GM18526 (cell line): ENCODE measurements around the gene RNU2-1.
"Not testable (repeated sequence)": the region's sequence is repeated elsewhere in the genome, so short reads cannot be mapped to it uniquely, and the experiment has no call there.

Source experiments
- POLR2A ChIP-seq: IDR thresholded peaks from 3 replicates; pipeline ENCODE4 v1.6.1; 2011; ENCODE audit not compliant: insufficient read length; ENCODE audit errors: extremely low read depth

Gene RNU2-1

DNA sequence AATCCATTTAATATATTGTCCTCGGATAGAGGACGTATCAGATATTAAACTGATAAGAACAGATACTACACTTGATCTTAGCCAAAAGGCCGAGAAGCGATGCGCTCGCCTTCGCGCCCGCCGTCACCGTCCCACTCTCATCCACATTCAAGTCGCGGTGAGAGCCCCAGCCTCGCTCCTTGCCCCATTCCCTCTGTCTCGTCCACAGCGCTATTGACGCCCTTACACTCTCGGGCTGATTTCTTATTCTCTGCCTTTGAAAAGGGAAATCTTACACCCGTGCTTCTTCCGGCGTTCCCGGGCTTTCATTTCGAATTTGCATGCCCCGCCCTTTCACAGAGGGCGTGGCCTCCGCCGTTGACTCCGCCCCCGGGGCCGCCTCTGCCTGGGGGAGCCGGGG is at the start of gene RNU2-1:
TSS of gene RNU2-1 (minus strand) at position 101 of the 400 bp plus-strand sequence.
- not testable (repeated sequence) for TF ChIP-seq POLR2A

DNA sequence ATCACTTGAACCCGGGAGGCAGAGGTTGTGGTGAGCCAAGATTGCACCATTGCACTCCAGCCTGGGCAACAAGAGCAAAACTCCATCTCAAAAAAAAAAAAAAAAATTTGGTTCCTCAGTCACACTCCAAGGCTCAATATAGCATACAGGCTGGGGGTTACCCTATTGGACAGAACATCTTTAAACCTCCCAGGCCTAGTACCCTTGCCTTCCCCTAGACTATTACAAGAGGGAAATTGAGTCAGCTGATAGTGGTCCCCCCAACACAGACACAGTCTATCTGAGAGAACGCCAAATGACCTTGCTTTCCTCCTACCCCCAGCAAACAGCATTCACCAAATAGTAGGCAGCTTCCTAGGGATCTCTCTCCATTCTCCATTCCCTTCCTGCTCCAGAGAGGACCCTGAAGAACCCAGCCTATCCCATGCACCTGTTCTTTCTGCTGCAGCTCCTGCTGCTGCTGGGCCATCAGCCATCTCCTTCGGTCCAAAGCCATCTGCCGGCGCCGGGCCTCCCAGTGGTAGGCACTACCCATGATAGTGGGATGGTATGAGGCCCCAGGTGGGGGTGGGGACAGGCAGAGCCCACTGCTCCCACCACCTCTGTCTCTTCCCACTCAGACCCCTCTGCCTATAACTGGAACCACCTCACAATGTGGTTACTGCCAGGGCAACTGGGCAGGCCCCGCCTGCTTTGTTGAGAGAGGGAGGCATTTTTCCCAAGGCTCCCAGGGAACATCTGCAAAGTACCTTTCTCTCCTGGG is 5.6 kb downstream of the RNU2-1 start, which contains the start of gene CCDC200:
TSS of gene CCDC200 (minus strand) at position 604 of the 763 bp plus-strand sequence. CDS start at position 535, 69 bp downstream.
- TF ChIP-seq POLR2A = not testable (repeated sequence)

GRCh38 chr17:43226393-43226792 is 7.4 kb downstream of the RNU2-1 start:
- TF ChIP-seq POLR2A = no peak

DNA sequence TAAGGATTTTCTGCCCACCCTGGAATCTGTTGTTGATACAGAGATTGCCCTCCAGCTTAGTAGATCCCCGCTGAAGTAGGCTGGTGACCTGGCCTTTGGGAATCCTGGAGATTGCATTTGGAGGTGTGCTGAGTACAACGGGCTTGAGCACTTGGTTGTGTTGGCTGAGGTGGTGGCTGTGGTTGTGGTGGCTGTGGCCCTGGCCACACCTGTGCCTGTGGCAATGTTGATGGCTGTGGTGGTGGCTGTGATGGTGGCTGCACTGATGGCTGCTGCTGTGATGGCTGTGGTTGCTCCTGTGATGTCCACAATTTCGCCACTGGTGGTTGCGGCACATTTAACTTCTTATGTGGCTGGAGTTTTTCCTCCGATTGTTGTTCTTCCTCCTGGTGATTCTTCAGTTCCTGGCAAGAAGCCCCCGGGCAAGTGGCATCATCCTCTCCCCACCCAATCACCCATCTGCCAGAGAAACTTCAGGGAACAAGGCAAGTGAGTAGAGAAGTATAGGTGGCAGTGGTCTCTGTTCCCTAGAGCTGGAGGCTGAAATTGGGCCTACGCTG is 9.6 kb downstream of the RNU2-1 start:
- no peak for TF ChIP-seq POLR2A

GRCh38 chr17:43220511-43221125 is 13.2 kb downstream of the RNU2-1 start:
- TF ChIP-seq POLR2A = no peak

- no peak for TF ChIP-seq POLR2A
Observed at GRCh38 chr17:43219746-43220380, 13.9 kb downstream of the RNU2-1 start.

- no peak for TF ChIP-seq POLR2A
Observed at GRCh38 chr17:43219001-43219400, 14.8 kb downstream of the RNU2-1 start.

DNA sequence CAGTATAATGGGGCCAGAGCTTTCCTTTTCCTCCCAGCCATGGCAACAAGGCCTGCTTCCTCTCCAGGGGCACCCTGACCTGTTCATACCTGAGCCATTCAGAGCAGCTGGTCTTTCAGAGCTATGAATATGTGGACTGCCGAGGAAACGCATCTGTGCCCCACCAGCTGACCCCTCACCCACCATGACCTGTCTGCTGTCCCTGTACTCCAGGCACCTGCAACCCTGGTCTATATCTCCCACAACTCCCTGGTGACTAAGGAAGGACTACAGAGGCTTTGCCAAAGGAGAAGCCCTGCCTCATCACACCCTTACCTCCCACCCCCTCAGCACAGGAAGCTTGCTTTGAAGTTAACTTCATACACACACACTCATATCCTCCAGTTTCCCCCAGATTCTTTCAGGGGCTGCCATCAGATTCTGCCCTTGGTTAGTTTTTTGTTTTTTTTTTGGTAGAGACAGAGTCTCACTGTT is 16.1 kb downstream of the RNU2-1 start:
- no peak for TF ChIP-seq POLR2A

DNA sequence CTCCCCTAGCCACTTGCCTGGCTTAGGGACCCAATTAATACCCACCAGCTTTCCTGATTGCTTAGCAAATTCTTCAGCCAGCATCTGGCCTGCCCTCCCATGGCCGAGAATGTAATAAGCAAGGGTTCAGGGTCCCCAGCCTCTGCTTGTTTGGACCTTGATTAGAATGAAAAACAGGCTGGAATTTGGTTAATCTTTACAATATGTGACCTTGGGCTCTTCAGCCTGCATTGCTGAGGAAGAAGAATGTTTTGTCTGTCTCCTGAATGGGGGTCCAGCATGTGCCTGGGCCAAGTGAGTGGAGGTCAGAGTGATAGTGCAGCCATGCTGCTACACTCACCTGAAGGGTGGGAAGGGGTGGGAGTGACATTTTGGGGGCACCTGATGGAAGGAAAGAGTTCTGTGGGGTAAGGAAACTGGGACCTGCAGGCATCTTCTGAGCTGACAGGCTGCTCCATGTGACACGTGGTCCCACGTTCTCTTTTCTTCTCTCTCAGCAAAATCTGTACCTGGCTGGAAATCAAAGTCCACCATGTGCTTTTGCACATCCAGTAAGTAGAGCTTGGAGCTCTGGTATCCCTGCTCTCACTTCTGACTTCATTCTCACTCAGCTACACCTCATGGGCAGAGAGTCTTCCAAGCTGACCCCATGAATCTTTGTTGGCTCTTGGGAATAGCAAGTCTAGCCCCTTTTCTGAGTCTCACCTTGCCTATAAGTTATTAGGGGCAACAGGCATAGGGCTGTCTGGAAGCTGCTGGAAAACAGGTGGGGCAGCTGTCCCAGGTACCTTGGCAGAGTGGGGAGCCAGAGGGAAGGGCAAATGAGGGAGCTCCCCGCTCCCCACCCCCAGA is 16.8 kb downstream of the RNU2-1 start:
- TF ChIP-seq POLR2A = no peak

GRCh38 chr17:43216369-43216761 is 17.4 kb downstream of the RNU2-1 start:
- no peak for TF ChIP-seq POLR2A

GRCh38 chr17:43215341-43215740 is 18.4 kb downstream of the RNU2-1 start:
- TF ChIP-seq POLR2A = no peak

DNA sequence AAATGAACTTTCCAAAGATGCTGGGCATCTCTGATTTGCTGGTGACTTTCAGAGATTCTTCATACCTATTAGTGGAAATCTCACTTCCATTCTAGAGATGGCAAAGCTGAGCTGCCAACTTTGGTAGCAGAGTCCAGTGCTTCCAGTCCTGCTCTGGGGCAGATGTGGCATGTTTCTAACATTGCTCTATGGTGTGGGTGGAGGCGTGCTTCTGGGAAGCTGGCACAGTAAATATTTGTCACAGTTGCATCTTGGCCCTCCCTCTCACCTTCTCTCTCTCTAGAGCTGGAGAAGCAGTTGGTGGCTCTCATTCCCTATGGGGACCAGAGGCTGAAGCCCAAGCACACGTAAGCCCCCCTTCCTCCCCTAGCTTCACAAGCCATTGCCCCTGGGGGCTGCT is 20.2 kb downstream of the RNU2-1 start:
- no peak for TF ChIP-seq POLR2A

DNA sequence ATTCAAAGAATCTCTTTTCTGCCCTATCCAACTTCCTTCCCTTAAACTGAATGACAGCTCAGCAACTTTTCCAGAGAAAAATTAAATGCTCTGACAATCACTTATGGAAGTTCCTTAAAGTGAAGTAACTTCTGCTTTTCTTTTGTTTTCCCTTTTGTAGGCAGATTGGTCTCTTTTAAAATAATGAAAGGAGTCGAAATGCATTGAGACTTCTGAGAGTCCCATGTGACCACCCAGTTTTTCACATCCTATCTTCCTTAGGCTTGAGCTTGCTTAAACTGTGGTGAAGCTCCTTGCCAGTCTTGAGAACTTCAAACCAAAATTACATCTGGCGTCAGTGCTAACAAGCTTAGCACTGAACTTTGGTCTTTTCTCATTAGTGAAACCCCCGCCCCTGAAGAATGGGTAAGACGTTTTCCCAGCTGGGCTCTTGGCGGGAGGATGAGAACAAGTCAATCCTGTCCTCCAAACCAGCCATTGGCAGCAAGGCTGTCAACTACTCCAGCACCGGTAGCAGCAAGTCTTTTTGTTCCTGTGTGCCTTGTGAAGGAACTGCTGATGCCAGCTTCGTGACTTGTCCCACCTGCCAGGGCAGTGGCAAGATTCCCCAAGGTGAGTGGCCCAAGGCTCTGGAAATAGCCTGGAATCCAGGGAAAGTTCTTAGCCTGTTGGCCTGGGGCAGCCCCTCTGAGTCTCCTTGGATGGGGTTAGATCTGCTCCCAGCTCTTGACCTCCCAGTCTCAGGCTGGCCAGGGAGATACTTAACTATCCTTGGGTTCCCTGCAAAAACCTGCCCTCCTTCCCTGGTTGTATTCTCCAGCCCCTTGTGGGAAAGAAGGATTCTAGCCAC is 20.9 kb downstream of the RNU2-1 start:
- no peak for TF ChIP-seq POLR2A
